K562 (cell line): Measurements from ENCODE around the gene IL27RA. TPM values are rescaled to one million over a fixed set of nuclear protein-coding genes. Genes with fewer than 3 reads are reported as not detected.
A peak's percentile ranks its signal among the peaks of the same experiment; 100 is the strongest.

Source experiments
- BRCA1 ChIP-seq, 2 experiments: fragments of 450-650 bp in 1 of 2; sonication (generic) in 1 of 2; formaldehyde crosslinking in 1 of 2; IDR thresholded peaks; 2 replicates each; pipeline versions ENCODE4 v1.5.0 to v1.6.1; 2017 to 2020; ENCODE audit warnings: mild to moderate bottlenecking in 1 of 2, missing genetic modification reagents in 1 of 2
- CBX5 ChIP-seq: IDR thresholded peaks from 2 replicates; pipeline ENCODE4 v1.6.1; 2014; ENCODE audit warnings: low read depth, borderline replicate concordance
- DNMT1 ChIP-seq: fragments of 450-650 bp; IDR thresholded peaks from 2 replicates; pipeline ENCODE4 v1.6.1; 2016; ENCODE audit warnings: antibody characterized with exemption, mild to moderate bottlenecking
- EZH2 ChIP-seq: IDR thresholded peaks from 2 replicates; pipeline ENCODE4 v1.6.1; 2012; ENCODE audit warnings: low read depth, mild to moderate bottlenecking, inconsistent platforms, low read length, borderline replicate concordance
- GTF2E2 ChIP-seq: fragments of 200-800 bp; sonication (Bioruptor generic); IDR thresholded peaks from 2 replicates; pipeline ENCODE4 v1.6.1; 2016; ENCODE audit warnings: missing genetic modification characterization, missing compliant biosample characterization
- HINFP ChIP-seq: fragments of 450-650 bp; conservative IDR thresholded peaks from 2 replicates; pipeline ENCODE4 v1.6.1; 2016; ENCODE audit warnings: missing genetic modification characterization, low read depth, mild to moderate bottlenecking, control low read depth, missing compliant biosample characterization
- HIVEP1 ChIP-seq: fragments of 250-450 bp; sonication (Bioruptor Pico); IDR thresholded peaks from 2 replicates; pipeline ENCODE4 v1.4.0; 2020; ENCODE audit warnings: mild to moderate bottlenecking
- HNRNPLL ChIP-seq: fragments of 200-400 bp; formaldehyde crosslinking; IDR thresholded peaks from 2 replicates; pipeline ENCODE4 v1.6.1; 2017; ENCODE audit warnings: low read length, low read depth, mild to moderate bottlenecking; ENCODE audit not compliant: poor library complexity, severe bottlenecking
- PHF21A ChIP-seq: fragments of 450-650 bp; IDR thresholded peaks from 2 replicates; pipeline ENCODE4 v1.6.1; 2017; ENCODE audit warnings: low read depth, borderline replicate concordance
- RB1 ChIP-seq: fragments of 450-650 bp; IDR thresholded peaks from 2 replicates; pipeline ENCODE4 v1.6.1; 2017; ENCODE audit warnings: low read depth, mild to moderate bottlenecking
- RBFOX2 ChIP-seq: fragments of 200-400 bp; formaldehyde crosslinking; IDR thresholded peaks from 2 replicates; pipeline ENCODE4 v1.6.1; 2017; ENCODE audit warnings: low read depth, mild to moderate bottlenecking, low read length, moderate library complexity
- RHOXF2B ChIP-seq: fragments of 250-450 bp; sonication (Bioruptor Pico); conservative IDR thresholded peaks from 2 replicates; pipeline ENCODE4 v1.5.1; 2021
- STAT5A ChIP-seq: IDR thresholded peaks from 2 replicates; pipeline ENCODE4 v1.6.1; 2012; ENCODE audit warnings: low read length, inconsistent platforms, borderline replicate concordance
- WHSC1 ChIP-seq: IDR thresholded peaks from one replicate; pipeline ENCODE4 v1.6.1; 2012; ENCODE audit warnings: low read length, control low read depth, inconsistent platforms
- YY1 ChIP-seq, 3 experiments: IDR thresholded peaks; 2 replicates each; pipeline ENCODE4 v1.6.1; 2011; ENCODE audit warnings: low read length in 2 of 3, mild to moderate bottlenecking in 2 of 3, moderate library complexity in 2 of 3, borderline replicate concordance in 1 of 3, control low read depth in 1 of 3, low read depth in 1 of 3; ENCODE audit not compliant: insufficient read depth in 3 of 3, insufficient replicate concordance in 2 of 3, control insufficient read depth in 1 of 3, insufficient read length in 1 of 3; ENCODE audit errors: extremely low read depth in 1 of 3
- ZBTB5 ChIP-seq: fragments of 450-650 bp; IDR thresholded peaks from 2 replicates; pipeline ENCODE4 v1.6.1; 2017; ENCODE audit warnings: antibody characterized with exemption
- ZFP1 ChIP-seq: fragments of 450-650 bp; formaldehyde crosslinking; IDR thresholded peaks from 2 replicates; pipeline ENCODE4 v1.4.0; 2020; ENCODE audit warnings: mild to moderate bottlenecking, mixed read lengths
- ZNF184 ChIP-seq: sonication (generic); formaldehyde crosslinking; IDR thresholded peaks from 2 replicates; pipeline ENCODE4 v1.5.0; 2020; ENCODE audit warnings: missing genetic modification reagents
- polyA plus RNA-seq, 8 experiments: library from polyadenylated mRNA; depleted of rRNA in 4 of 8; stranded (reverse) in 5 of 8; unstranded in 3 of 8; fragments of >200 nt; fragmentation: Nextera tagmentation in 2 of 8; fragmentation: Illumina TruSeq in 1 of 8; extraction: Ambion mirVana in 2 of 8; extraction: Trizol in 1 of 8; gene quantifications; 2 replicates each; pipeline versions ENCODE4 v1.2.1 to v1.2.3, GENCODE V29; 2011 to 2014; ENCODE audit warnings: inconsistent platforms in 1 of 8, missing spikeins in 1 of 8
- total RNA-seq, 7 experiments: library from RNA; depleted of rRNA in 6 of 7; stranded (reverse); fragments of >200 nt in 6 of 7; fragmentation: Illumina TruSeq in 2 of 7; extraction: Trizol in 2 of 7; gene quantifications; 2 replicates each; pipeline versions ENCODE4 v1.2.1 to v1.2.3, GENCODE V29; 2011 to 2021; ENCODE audit warnings: low replicate concordance in 1 of 7
- TF ChIP-seq, protein P1 (sequence below): fragments of 250-450 bp; sonication (Bioruptor Pico); IDR thresholded peaks from 2 replicates; pipeline ENCODE4 v1.6.1; 2021; ENCODE audit warnings: mild to moderate bottlenecking
- TF ChIP-seq, protein P2 (sequence below): sonication (generic); formaldehyde crosslinking; IDR thresholded peaks from 2 replicates; pipeline ENCODE4 v1.4.0; 2020; ENCODE audit warnings: mild to moderate bottlenecking, missing genetic modification reagents

IL27RA gene
- total and polyA plus RNA-seq, 9 of the 15 experiments (the other 6 are each of a cell fraction or from before 2014, with no cell fraction given): 1.9 to 15.9 (median 12.0) TPM

DNA sequence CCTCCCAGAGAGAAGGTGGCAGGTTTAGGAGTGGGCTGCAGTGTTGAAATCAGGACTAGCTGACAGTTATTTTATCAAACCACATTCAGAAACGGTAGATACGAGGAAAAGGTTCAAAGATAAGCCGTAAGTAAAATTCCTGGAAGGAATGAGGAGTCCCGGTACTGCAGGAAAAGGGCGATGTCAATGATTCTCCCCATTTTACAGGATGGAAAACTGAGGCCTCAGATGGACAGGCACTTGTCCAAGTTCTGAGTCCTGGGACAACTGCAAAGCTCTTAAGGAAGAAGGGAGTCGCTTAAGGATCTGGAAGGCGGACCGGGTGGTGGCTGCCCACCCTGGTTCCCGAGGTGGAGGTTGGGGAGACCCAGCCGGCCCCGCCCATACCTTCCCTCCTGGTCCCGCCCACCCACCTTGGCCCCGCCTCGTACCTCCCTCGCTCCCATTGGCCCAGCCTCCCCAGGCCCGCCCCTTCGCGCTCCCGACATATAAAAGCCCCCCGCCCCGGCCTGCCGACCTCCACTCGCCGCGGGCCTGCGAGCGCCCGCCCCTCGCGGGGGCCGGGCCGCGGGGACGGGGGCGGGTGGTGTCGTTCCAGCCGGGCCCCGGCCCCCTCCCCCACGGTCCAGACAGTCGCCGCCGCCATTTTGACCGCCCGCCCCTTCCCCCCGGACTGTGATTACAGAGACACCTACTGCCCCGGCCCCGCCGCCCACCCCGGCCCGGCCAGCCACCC is 26.0 kb upstream of the IL27RA start (continued):
- TF ChIP-seq, protein P1, sequence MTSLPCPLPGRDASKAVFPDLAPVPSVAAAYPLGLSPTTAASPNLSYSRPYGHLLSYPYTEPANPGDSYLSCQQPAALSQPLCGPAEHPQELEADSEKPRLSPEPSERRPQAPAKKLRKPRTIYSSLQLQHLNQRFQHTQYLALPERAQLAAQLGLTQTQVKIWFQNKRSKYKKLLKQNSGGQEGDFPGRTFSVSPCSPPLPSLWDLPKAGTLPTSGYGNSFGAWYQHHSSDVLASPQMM (CRISPR knock-in tag): no peak
- TF ChIP-seq RB1 (0 out of 2 replicates have a peak, but pooled peaks have one; percentile 26), WHSC1 (no peak), ZNF184 (no peak), ZBTB5 (no peak), RBFOX2 (peak; percentile 80), GTF2E2 (no peak), HINFP (tag) (no peak), ZFP1 (no peak), YY1 (IDR thresholded peaks at IDR 0.05; ENCODE audit: borderline replicate concordance in 1 of 3, control insufficient read depth in 1 of 3, extremely low read depth in 1 of 3, insufficient read depth in 3 of 3, insufficient read length in 1 of 3, insufficient replicate concordance in 2 of 3, low read depth in 1 of 3, low read length in 2 of 3) (peak in 2 of 3 experiments; percentile 60 to 88), HIVEP1 (CRISPR knock-in tag) (no peak), BRCA1 (IDR thresholded peaks at IDR 0.05) (no peak), BRCA1 (CRISPR knock-in tag; IDR thresholded peaks at IDR 0.05) (no peak), CBX5 (no peak), STAT5A (no peak), PHF21A (0 out of 2 replicates have a peak, but pooled peaks have one; percentile 56), RHOXF2B (CRISPR knock-in tag) (no peak), EZH2 (no peak), DNMT1 (no peak), HNRNPLL (no peak)
- TF ChIP-seq, protein P2, sequence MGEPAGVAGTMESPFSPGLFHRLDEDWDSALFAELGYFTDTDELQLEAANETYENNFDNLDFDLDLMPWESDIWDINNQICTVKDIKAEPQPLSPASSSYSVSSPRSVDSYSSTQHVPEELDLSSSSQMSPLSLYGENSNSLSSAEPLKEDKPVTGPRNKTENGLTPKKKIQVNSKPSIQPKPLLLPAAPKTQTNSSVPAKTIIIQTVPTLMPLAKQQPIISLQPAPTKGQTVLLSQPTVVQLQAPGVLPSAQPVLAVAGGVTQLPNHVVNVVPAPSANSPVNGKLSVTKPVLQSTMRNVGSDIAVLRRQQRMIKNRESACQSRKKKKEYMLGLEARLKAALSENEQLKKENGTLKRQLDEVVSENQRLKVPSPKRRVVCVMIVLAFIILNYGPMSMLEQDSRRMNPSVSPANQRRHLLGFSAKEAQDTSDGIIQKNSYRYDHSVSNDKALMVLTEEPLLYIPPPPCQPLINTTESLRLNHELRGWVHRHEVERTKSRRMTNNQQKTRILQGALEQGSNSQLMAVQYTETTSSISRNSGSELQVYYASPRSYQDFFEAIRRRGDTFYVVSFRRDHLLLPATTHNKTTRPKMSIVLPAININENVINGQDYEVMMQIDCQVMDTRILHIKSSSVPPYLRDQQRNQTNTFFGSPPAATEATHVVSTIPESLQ (CRISPR knock-in tag): no peak
